ENCODE data around the gene RGS12. TPM values are rescaled to one million over a fixed set of nuclear protein-coding genes. Genes with fewer than 3 reads are reported as not detected.

The RGS12 gene, protein sequence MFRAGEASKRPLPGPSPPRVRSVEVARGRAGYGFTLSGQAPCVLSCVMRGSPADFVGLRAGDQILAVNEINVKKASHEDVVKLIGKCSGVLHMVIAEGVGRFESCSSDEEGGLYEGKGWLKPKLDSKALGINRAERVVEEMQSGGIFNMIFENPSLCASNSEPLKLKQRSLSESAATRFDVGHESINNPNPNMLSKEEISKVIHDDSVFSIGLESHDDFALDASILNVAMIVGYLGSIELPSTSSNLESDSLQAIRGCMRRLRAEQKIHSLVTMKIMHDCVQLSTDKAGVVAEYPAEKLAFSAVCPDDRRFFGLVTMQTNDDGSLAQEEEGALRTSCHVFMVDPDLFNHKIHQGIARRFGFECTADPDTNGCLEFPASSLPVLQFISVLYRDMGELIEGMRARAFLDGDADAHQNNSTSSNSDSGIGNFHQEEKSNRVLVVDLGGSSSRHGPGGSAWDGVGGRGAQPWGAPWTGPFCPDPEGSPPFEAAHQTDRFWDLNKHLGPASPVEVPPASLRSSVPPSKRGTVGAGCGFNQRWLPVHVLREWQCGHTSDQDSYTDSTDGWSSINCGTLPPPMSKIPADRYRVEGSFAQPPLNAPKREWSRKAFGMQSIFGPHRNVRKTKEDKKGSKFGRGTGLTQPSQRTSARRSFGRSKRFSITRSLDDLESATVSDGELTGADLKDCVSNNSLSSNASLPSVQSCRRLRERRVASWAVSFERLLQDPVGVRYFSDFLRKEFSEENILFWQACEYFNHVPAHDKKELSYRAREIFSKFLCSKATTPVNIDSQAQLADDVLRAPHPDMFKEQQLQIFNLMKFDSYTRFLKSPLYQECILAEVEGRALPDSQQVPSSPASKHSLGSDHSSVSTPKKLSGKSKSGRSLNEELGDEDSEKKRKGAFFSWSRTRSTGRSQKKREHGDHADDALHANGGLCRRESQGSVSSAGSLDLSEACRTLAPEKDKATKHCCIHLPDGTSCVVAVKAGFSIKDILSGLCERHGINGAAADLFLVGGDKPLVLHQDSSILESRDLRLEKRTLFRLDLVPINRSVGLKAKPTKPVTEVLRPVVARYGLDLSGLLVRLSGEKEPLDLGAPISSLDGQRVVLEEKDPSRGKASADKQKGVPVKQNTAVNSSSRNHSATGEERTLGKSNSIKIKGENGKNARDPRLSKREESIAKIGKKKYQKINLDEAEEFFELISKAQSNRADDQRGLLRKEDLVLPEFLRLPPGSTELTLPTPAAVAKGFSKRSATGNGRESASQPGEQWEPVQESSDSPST (N-terminal part only)
- polyA plus RNA-seq (2012; ENCODE audit: insufficient read depth, insufficient read length, low read depth), result 11.6 TPM

DNA sequence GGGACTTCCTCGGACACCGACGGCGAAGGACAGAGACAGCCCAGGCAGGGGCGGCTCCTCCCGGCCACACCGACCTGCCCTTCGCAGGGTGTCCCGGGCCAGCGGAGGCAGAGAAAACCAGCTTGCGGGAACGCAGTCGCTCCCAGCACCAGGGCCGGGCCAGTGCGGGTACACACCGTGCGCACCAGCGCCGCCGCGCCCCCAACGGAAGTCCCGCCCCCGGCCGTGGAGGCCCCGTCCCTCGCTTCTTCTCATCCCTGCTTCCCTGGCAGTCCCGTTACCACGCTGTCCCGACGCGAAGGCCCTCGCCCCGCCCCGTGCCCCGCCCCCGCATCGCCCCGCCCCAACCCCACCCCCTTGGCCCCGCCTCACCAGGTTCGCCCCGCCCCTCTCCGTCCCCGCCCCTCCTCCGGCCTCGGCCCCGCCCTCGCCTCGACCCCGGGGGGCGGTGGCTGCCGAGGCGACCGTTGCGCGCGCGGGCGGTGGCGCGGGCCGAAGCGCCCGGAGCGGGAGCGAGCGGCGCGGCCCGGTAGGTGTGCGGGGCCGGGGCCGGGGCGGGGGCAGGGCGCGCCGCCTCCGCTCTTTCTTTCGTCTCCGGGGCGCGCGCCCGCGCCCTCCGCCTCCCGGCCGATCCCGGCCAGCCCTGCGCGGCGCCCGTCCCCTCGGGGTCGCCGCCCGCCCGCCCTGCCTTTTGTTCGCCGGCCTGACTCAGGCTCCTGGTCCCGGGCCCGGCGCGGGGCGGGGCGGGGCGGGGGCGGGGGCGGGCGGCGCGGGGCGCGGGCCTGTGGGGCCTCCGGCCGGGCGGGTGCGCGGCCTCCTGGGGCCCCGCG is at the start of gene RGS12:
Gene RGS12, plus strand, starts transcription at position 451 of the 830 bp plus-strand sequence. CDS start 23,150 bp downstream, outside the sequence.
- H3K27me3 ChIP-seq, result no peaks in the 10 kb centered on the region
- H3K9me3 ChIP-seq, result no peaks in the 10 kb centered on the region
- TF ChIP-seq, protein P1, sequence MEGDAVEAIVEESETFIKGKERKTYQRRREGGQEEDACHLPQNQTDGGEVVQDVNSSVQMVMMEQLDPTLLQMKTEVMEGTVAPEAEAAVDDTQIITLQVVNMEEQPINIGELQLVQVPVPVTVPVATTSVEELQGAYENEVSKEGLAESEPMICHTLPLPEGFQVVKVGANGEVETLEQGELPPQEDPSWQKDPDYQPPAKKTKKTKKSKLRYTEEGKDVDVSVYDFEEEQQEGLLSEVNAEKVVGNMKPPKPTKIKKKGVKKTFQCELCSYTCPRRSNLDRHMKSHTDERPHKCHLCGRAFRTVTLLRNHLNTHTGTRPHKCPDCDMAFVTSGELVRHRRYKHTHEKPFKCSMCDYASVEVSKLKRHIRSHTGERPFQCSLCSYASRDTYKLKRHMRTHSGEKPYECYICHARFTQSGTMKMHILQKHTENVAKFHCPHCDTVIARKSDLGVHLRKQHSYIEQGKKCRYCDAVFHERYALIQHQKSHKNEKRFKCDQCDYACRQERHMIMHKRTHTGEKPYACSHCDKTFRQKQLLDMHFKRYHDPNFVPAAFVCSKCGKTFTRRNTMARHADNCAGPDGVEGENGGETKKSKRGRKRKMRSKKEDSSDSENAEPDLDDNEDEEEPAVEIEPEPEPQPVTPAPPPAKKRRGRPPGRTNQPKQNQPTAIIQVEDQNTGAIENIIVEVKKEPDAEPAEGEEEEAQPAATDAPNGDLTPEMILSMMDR (IDR thresholded peaks at IDR 0.05; ENCODE audit: low read depth, low read length), result no peak
- H3K4me1 ChIP-seq, result no peaks in the 10 kb centered on the region
- H3K4me3 ChIP-seq (ENCODE audit: low read depth, low read length), result peak within 1 kb of the TSS; percentile 80
- H3K36me3 ChIP-seq, result no peaks in the 10 kb centered on the region
- DNase-seq, result peak; percentile 97

DNA sequence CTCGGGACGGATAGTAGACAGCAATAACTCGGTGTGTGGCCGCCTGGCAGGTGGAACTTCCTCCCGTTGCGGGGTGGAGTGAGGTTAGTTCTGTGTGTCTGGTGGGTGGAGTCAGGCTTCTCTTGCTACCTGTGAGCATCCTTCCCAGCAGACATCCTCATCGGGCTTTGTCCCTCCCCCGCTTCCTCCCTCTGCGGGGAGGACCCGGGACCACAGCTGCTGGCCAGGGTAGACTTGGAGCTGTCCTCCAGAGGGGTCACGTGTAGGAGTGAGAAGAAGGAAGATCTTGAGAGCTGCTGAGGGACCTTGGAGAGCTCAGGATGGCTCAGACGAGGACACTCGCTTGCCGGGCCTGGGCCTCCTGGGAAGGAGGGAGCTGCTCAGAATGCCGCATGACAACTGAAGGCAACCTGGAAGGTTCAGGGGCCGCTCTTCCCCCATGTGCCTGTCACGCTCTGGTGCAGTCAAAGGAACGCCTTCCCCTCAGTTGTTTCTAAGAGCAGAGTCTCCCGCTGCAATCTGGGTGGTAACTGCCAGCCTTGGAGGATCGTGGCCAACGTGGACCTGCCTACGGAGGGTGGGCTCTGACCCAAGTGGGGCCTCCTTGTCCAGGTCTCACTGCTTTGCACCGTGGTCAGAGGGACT is 49.6 kb upstream of the RGS12 start:
- no peak for DNase-seq
- no peaks in the 10 kb centered on the region for H3K9me3 ChIP-seq
- no peaks in the 10 kb centered on the region for H3K27me3 ChIP-seq
- no peak overlapping the region for H3K4me3 ChIP-seq (ENCODE audit: low read depth, low read length)
- TF ChIP-seq, protein P1 (IDR thresholded peaks at IDR 0.05; ENCODE audit: low read depth, low read length), result no peak
- peaks cover 11% of the 10 kb centered on the region for H3K4me1 ChIP-seq
- peaks cover 9% of the 10 kb centered on the region; the same call in 1 of the 2 replicates for H3K36me3 ChIP-seq

DNA sequence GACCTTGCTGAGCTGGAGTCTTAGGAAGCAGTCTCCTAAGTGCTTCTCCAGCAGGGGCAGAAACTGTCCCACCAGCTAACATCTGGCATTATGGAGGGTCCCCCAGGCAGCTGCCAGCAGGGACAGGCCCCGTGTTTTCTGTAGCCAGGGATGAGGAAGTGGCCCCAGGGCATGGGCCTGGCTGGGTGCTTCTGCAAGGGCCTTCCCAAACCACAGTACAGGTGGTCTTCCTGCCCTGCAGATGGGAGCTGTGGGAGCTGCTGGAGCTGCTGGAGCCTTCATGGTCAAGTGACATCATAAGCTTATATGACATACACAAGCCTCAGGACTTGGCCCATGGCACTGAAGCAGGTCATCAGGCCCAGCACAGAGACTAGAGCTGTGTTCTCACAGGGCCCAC is 48.8 kb upstream of the RGS12 start:
- H3K4me3 ChIP-seq (ENCODE audit: low read depth, low read length), result no peak overlapping the region
- no peaks in the 10 kb centered on the region for H3K27me3 ChIP-seq
- TF ChIP-seq, protein P1 (IDR thresholded peaks at IDR 0.05; ENCODE audit: low read depth, low read length), result no peak
- no peaks in the 10 kb centered on the region for H3K9me3 ChIP-seq
- H3K4me1 ChIP-seq, result peaks cover 11% of the 10 kb centered on the region
- peaks cover 9% of the 10 kb centered on the region; the same call in 1 of the 2 replicates for H3K36me3 ChIP-seq
- peak; percentile 43 for DNase-seq

DNA sequence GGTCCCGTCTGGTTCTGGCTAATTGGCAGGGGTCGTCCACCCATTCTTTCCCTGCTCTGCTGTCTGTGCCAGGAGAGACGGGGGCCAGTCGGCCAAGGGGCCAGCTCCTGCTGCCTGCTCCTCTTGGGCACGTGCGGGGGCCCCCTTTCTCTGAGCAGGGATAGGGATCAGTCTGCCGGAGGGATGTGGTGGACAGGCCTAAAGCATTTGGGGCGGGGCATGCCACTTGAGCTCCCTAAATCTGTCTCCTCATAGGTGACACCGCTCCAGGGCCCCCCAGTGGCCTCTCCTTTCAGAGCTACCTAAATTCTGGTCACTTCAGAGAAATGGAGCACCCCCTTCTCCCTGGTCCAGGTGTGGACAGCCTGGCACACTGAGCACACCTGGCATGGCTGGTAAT is 48.1 kb upstream of the RGS12 start:
- no peak overlapping the region for H3K4me3 ChIP-seq (ENCODE audit: low read depth, low read length)
- H3K4me1 ChIP-seq, result peaks cover 7% of the 10 kb centered on the region
- H3K9me3 ChIP-seq, result no peaks in the 10 kb centered on the region
- no peak for DNase-seq
- TF ChIP-seq, protein P1 (IDR thresholded peaks at IDR 0.05; ENCODE audit: low read depth, low read length), result no peak
- no peaks in the 10 kb centered on the region for H3K27me3 ChIP-seq
- H3K36me3 ChIP-seq, result 0 out of 2 replicates have a peak, but pooled peaks cover 3% of the 10 kb centered on the region

DNA sequence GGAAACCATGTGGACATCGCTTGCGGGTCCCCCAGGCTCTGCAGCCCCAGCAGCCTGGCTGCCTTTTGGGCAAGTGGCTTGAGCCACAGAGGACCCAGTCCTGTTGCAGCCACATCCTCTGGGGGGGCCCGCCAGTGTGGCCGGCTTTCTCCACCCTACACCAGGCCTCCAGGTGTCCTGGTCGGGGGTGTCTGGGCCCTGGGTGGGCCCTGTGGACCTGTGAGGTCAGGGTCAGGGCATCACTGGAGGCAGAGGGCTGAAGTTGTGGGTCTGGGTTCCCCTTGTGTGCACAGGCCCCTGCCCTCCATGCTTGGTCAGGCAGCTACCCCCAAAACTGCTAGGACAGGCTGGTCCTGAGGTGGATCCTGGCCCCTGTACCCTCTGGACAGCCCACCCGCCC is 47.1 kb upstream of the RGS12 start:
- no peaks in the 10 kb centered on the region for H3K27me3 ChIP-seq
- no peaks in the 10 kb centered on the region for H3K4me1 ChIP-seq
- H3K9me3 ChIP-seq, result no peaks in the 10 kb centered on the region
- no peak overlapping the region for H3K4me3 ChIP-seq (ENCODE audit: low read depth, low read length)
- DNase-seq, result no peak
- no peaks in the 10 kb centered on the region for H3K36me3 ChIP-seq
- TF ChIP-seq, protein P1 (IDR thresholded peaks at IDR 0.05; ENCODE audit: low read depth, low read length), result no peak

Data from BE2C (cell line).